GM19043 (cell line): ENCODE data around the gene KCNAB2.

ENCODE experiments used
- ATAC-seq: cut with Tn5 transposase; IDR thresholded peaks from one replicate; pipeline ENCODE4 v1.9.1; 2021; ENCODE audit warnings: low read depth; ENCODE audit not compliant: unreplicated experiment

KCNAB2 gene

GRCh38 chr1:6045561-6045960 is at the start of gene KCNAB2:
Gene KCNAB2, plus strand, starts transcription at chr1:6045888. Its CDS starts 5,649 bp downstream, at chr1:6051537.
- no peak for ATAC-seq

GRCh38 chr1:5996641-5997270 is 48.9 kb upstream of the KCNAB2 start:
- ATAC-seq, result no peak

GRCh38 chr1:5997316-5997715 is 48.4 kb upstream of the KCNAB2 start:
- no peak for ATAC-seq

GRCh38 chr1:5998051-5998905 is 47.4 kb upstream of the KCNAB2 start:
- ATAC-seq, result no peak

GRCh38 chr1:5998906-5999301 is 46.8 kb upstream of the KCNAB2 start:
- no peak for ATAC-seq

GRCh38 chr1:5999711-6000443 is 45.8 kb upstream of the KCNAB2 start:
- no peak for ATAC-seq

- no peak for ATAC-seq
Measured at GRCh38 chr1:6000444-6001288, 45.0 kb upstream of the KCNAB2 start.

- no peak for ATAC-seq
Measured at GRCh38 chr1:6001992-6002576, 43.6 kb upstream of the KCNAB2 start.

GRCh38 chr1:6002714-6003501 is 42.8 kb upstream of the KCNAB2 start:
- no peak for ATAC-seq

- ATAC-seq, result no peak
Measured at GRCh38 chr1:6003568-6004411, 41.9 kb upstream of the KCNAB2 start.

DNA sequence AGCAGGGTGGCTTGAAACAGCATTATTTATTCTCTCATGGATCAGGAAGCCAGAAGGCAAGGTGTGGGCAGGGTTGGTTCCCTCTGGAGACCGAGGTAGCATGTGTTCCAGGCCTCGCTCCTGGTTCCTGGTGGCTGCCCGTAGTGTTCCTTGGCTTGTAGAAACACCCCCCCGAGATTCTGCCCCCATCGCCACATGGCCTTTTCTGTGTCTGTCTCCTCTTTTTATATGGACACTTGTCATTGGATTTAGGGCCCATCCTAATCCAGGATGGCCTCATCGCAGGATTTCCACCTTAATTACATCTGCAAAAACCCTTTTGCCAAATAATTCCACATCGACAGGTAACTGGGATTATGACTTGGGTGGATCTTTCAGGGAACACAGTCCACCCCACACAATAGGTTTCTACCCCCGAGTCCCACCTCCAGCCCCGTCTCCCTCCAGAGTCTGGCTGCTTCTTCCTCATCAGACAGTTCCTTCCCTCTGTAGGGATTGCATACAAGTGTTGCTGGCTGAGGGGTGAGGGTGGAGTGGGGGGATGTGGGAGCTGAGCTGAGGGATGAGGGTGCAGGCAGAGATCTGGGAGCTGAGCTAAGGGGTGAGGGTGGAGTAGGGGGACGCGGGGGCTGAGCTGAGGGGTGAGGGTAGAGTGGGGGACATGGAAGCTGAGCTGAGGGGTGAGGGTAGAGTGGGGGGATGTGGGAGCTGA is 41.1 kb upstream of the KCNAB2 start:
- ATAC-seq, result no peak

DNA sequence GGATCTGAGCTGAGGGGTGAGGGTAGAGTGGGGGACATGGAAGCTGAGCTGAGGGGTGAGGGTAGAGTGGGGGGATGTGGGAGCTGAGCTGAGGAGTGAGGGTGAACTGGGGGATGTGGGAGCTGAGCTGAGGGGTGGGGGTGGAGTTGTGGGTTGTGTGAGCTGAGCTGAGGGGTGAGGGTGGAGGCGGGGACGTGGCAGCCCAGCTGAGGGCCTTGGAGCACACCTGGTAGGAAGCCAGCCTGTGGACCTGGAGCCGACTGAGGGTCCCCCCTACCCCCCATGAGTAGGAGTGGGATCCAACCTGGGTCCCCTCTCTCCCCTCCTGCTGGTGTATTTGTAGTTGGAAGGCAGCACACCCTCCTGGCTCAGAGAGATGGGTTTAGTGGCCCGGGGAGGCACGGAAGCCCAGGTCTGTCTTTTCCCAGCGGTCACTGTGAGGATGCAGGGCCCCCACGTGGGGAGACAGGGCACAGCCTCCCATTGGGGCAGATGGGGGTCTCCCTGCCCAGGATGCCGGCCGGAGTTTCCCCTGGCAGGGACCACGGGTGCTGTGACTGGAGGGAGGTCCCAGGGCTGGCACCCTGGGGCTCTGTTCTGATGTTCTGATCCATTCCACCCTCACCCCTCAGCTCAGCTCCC is 40.3 kb upstream of the KCNAB2 start:
- ATAC-seq, result no peak

GRCh38 chr1:6006882-6007281 is 38.8 kb upstream of the KCNAB2 start:
- no peak for ATAC-seq

DNA sequence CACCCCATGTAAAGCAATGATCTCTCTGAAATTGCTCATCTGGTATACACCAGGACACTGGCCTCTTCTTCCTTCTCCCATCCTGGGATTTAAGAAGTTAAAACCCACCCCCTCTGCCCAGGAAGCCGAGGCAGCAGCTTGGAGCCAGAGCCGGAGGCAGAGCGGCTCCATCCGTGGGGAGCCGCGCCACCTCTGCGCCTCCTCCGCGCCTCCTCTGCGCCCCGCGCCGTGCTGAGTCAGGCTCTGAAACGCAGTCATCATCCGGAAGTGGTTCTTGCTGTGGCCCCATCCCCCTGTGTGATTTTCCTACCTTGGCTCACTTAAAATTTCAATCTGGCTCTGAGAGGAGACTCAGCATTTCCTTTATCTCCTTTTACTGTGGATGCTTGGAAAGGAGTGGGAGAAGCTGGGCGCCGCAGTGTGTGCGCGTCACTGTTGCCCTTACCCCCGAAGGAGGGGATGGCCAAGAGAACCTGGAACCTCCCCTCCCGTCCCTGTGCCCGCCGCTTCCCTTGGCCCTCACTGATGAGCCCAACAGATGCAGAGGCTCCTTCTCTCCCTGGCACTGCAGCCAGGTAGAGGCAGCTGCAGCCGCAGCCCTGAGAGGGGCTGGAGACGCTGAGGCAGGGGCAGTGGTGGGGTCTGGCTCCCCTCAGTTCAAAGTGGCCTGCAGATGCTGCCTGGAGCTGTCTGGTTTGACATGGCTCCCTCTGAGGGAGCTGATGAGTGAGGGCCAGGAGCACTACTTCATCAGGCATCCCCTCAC is 38.2 kb upstream of the KCNAB2 start:
- ATAC-seq, result no peak

GRCh38 chr1:6008084-6008415 is 37.6 kb upstream of the KCNAB2 start:
- no peak for ATAC-seq

- ATAC-seq, result no peak
Measured at GRCh38 chr1:6008696-6009095, 37.0 kb upstream of the KCNAB2 start.
